Cardiac muscle cell (in vitro differentiated cells and primary cell): ENCODE results near the gene AGPAT2. TPM values are rescaled to one million over a fixed set of nuclear protein-coding genes. Genes with fewer than 3 reads are reported as not detected.
"Not testable (repeated sequence)": the region's sequence is repeated elsewhere in the genome, so short reads cannot be mapped to it uniquely, and the experiment has no call there.

Experiments used
- DNase-seq, 2 donors: peaks; one replicate each; pipeline versions ENCODE4 v3.0.0 to v3.0.0-alpha.2; 2010 to 2017; ENCODE audit warnings: low read depth in 1 of 2, low spot score in 1 of 2
- H3K27ac ChIP-seq: fragments of 200-600 bp; sonication (generic); 2 replicates; pipeline ENCODE4 v1.5.1; 2016
- H3K27me3 ChIP-seq: fragments of 200-600 bp; sonication (generic); 2 replicates; pipeline ENCODE4 v1.6.0; 2016; ENCODE audit warnings: control low read depth
- H3K36me3 ChIP-seq: fragments of 200-600 bp; sonication (generic); 2 replicates; pipeline ENCODE4 v1.5.1; 2016; ENCODE audit warnings: control low read depth
- H3K4me1 ChIP-seq: fragments of 200-600 bp; sonication (generic); 2 replicates; pipeline ENCODE4 v1.8.1; 2017; ENCODE audit warnings: low read depth, mild to moderate bottlenecking, mixed run types
- H3K4me3 ChIP-seq: fragments of 200-600 bp; sonication (generic); 2 replicates; pipeline ENCODE4 v1.5.1; 2016; ENCODE audit warnings: mild to moderate bottlenecking
- H3K9me3 ChIP-seq: fragments of 200-600 bp; sonication (generic); 2 replicates; pipeline ENCODE4 v1.5.1; 2017; ENCODE audit warnings: low read depth, mild to moderate bottlenecking, control low read depth
- polyA plus RNA-seq: library from polyadenylated mRNA; unstranded; fragments of >200 nt; fragmentation: Nextera tagmentation; extraction: Ambion mirVana; gene quantifications from 2 replicates; pipeline ENCODE4 v1.2.1, GENCODE V29; 2016
- total RNA-seq: library from RNA; depleted of rRNA; stranded (reverse); fragments of >200 nt; gene quantifications from 2 replicates; pipeline ENCODE4 v1.2.3, GENCODE V29; 2016
- TF ChIP-seq, protein P1 (sequence below): IDR thresholded peaks from 2 replicates; pipeline ENCODE4 v1.5.1; 2012; ENCODE audit warnings: low read depth, mild to moderate bottlenecking, low read length

AGPAT2 gene
- total and polyA plus RNA-seq, 2 experiments from 2014 or later, result 72.5 to 103 TPM

DNA sequence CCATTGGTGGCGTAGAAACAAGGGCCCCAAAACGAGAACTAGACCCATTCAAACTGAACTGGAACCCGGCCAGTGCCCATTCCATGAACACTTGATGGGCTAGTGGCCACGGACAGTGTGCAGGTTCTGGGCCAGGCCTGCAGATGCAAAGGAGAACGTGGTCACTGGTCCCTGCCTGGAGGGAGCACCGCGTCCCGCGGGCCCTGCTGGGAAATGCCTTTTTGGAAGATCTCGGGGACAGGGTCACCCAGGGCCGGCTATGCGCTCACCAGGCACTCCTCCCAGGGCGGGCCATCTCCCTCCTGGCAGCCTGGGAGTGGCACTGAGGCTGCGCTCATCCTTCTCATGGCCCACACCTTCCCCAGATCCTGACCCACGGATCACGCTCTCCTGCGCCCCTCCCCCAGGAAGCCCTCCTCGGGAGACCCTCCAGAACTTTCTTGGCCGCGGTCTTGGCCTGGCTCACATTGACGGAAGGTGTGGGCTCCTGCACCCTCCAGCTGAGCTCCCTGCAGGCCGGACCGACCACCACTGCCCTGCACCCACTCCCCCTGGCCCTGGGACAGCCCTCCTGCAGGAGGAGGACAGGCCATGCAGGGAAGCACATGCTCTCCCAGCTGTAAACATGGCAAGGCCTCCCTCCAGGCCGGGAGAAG, 22.3 kb upstream of the AGPAT2 start:
- DNase-seq, result no peak
- Histone ChIP-seq H3K27ac (no peak overlapping the region), H3K36me3 (no peaks in the 10 kb centered on the region), H3K27me3 (no peaks in the 10 kb centered on the region), H3K4me1 (peaks cover 10% of the 10 kb centered on the region), H3K4me3 (no peak overlapping the region), H3K9me3 (no peaks in the 10 kb centered on the region)
- TF ChIP-seq, protein P1, sequence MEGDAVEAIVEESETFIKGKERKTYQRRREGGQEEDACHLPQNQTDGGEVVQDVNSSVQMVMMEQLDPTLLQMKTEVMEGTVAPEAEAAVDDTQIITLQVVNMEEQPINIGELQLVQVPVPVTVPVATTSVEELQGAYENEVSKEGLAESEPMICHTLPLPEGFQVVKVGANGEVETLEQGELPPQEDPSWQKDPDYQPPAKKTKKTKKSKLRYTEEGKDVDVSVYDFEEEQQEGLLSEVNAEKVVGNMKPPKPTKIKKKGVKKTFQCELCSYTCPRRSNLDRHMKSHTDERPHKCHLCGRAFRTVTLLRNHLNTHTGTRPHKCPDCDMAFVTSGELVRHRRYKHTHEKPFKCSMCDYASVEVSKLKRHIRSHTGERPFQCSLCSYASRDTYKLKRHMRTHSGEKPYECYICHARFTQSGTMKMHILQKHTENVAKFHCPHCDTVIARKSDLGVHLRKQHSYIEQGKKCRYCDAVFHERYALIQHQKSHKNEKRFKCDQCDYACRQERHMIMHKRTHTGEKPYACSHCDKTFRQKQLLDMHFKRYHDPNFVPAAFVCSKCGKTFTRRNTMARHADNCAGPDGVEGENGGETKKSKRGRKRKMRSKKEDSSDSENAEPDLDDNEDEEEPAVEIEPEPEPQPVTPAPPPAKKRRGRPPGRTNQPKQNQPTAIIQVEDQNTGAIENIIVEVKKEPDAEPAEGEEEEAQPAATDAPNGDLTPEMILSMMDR, result no peak

DNA sequence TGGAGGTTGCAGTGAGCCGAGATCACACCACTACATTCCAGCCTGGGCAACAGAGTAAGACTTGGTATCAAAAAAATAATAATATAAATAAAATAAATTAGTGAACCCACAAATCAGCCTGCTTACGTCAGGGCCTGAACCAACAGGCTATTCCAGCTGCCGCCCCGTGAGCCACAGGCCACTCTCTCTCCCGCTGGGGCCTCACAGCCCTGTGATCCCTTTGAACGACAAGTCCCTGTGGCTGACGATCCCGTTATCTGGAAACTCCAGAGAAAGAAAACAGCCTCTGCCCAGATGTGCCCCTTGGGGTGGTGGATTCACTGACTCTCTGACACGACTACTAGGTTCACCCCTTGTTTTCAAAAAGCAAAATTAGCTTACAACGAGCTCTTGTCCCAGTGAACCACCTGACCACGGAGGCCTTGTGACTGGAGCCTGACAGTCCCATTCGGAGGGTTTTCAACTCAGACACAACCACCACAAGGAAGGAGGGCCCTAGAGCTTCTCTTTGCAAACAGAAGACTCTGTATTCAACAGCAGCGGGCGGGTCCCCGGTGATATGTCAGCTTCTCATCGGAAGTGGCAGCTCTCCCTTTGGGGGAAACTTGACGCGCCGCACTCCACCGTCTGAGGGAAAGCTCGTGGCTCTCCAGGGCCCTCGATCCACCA, 20.7 kb upstream of the AGPAT2 start:
- no peaks in the 10 kb centered on the region for H3K9me3 ChIP-seq
- DNase-seq, result no peak
- TF ChIP-seq, protein P1, result no peak
- no peak overlapping the region for H3K4me3 ChIP-seq
- H3K36me3 ChIP-seq, result no peaks in the 10 kb centered on the region
- H3K4me1 ChIP-seq, result peaks cover 3% of the 10 kb centered on the region
- H3K27ac ChIP-seq, result peak overlapping the region; percentile 54
- H3K27me3 ChIP-seq, result no peaks in the 10 kb centered on the region

DNA sequence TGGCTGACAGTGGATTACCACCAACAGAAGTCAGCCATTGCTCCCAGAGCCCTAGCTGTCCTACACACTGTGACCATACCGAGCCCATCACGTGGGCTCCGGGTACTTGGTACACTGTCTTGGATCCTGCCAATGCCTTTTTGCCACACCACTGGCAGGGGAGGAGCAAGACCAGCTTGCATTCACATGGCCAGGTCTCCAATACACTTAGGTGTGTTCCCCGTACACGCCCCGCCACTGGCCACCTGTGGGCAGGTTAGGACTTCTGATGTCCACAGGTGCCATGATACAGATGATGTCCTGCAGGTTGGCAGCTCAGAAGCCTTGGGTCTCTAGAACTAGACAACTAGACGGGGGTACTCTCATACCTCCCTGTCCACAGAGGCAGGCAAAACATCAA, 19.8 kb upstream of the AGPAT2 start:
- no peak for DNase-seq
- TF ChIP-seq, protein P1, result no peak
- H3K27ac ChIP-seq, result no peak overlapping the region
- no peaks in the 10 kb centered on the region for H3K9me3 ChIP-seq
- no peaks in the 10 kb centered on the region for H3K36me3 ChIP-seq
- H3K4me1 ChIP-seq, result peaks cover 3% of the 10 kb centered on the region
- H3K4me3 ChIP-seq, result no peak overlapping the region
- H3K27me3 ChIP-seq, result no peaks in the 10 kb centered on the region

DNA sequence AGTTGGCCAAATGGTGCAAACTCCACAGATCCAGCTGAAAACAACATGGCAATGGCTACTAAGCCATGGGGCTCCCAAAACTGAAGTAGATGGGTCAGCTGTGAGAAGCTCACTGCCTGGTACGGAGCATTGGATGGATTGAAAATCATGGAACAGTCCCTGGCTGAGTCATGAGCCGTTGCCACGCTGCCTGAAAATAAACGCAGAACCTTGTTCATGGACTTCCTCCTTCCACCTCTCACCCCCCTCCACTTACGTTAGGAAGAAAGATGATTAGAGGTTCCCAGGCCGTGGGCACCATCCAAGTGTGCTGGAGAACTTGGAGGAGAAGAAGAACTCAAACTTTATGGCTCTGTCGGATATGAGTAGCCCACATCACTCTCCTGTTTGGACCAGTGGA, 18.3 kb upstream of the AGPAT2 start:
- peaks cover 3% of the 10 kb centered on the region for H3K4me1 ChIP-seq
- TF ChIP-seq, protein P1, result no peak

DNA sequence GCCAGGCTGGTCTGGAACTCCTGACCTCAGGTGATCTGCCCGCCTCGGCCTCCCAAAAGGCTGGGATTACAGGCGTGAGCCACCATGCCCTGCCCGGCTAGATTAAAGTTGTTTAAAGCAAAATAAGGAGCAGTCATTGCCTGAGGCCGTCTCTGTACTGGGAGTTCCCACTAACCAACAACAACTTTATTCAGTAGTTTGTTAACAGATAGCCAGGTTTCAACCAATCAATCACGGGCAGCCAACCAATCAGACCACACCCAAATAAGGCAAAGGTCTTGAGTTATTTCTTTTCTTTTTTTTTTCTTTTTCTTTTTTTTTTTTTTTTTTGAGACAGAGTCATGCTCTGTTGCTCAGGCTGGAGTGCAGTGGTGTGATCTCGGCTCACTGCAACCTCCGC, 17.5 kb upstream of the AGPAT2 start:
- H3K27me3 ChIP-seq, H3K9me3 ChIP-seq, H3K27ac ChIP-seq, H3K4me3 ChIP-seq, H3K4me1 ChIP-seq, H3K36me3 ChIP-seq, DNase-seq: not testable (repeated sequence)

More for the DNA sequence above, 18.3 kb upstream of the AGPAT2 start:
- no peak overlapping the region for H3K4me3 ChIP-seq
- H3K9me3 ChIP-seq, result no peaks in the 10 kb centered on the region
- no peak overlapping the region for H3K27ac ChIP-seq
- peaks cover 10% of the 10 kb centered on the region for H3K27me3 ChIP-seq
- no peaks in the 10 kb centered on the region for H3K36me3 ChIP-seq
- DNase-seq, result no peak

DNA sequence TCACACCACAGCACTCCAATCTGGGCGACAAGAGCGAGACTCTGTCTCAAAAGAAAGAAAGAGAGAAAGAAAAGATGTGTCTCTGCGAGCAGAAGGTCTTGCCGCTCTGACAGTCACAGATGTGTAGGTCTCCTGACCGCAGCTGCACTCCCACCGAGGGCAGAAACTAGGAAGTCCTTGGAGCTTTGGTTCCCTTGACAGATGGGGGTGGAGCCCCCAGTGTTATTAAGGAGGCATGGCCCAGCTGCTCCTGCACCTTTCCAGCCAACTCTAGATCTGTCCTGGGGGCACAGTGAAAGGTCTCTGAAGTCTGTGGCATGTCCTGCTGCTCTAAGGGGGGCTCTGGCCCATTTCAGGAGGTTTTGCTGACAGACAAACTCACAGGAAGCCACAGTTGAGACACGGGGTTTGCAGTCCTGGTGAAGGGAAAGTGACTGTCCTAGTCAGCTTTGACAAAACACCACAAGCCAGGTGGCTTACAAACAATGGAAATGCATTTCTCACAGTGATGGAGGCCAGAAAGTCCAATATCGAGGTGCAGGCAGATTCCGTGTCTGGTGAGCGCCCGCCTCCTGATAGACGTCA, 16.1 kb upstream of the AGPAT2 start:
- no peak for DNase-seq
- Histone ChIP-seq H3K4me3 (no peak overlapping the region), H3K9me3 (no peaks in the 10 kb centered on the region), H3K4me1 (peaks cover 3% of the 10 kb centered on the region), H3K27ac (no peak overlapping the region), H3K27me3 (peaks cover 10% of the 10 kb centered on the region), H3K36me3 (no peaks in the 10 kb centered on the region)
- TF ChIP-seq, protein P1, result no peak
